GM19043 (cell line): Measurements from ENCODE around the gene P4HB.
"Not testable (repeated sequence)": the region's sequence is repeated elsewhere in the genome, so short reads cannot be mapped to it uniquely, and the experiment has no call there.

Experiments used
- ATAC-seq: cut with Tn5 transposase; IDR thresholded peaks from one replicate; pipeline ENCODE4 v1.9.1; 2021; ENCODE audit warnings: low read depth; ENCODE audit not compliant: unreplicated experiment

The P4HB gene

GRCh38 chr17:81849457-81849856 is 10.9 kb downstream of the P4HB start:
- no peak for ATAC-seq

- ATAC-seq: no peak
Measured at GRCh38 chr17:81846743-81847689, 13.3 kb downstream of the P4HB start.

DNA sequence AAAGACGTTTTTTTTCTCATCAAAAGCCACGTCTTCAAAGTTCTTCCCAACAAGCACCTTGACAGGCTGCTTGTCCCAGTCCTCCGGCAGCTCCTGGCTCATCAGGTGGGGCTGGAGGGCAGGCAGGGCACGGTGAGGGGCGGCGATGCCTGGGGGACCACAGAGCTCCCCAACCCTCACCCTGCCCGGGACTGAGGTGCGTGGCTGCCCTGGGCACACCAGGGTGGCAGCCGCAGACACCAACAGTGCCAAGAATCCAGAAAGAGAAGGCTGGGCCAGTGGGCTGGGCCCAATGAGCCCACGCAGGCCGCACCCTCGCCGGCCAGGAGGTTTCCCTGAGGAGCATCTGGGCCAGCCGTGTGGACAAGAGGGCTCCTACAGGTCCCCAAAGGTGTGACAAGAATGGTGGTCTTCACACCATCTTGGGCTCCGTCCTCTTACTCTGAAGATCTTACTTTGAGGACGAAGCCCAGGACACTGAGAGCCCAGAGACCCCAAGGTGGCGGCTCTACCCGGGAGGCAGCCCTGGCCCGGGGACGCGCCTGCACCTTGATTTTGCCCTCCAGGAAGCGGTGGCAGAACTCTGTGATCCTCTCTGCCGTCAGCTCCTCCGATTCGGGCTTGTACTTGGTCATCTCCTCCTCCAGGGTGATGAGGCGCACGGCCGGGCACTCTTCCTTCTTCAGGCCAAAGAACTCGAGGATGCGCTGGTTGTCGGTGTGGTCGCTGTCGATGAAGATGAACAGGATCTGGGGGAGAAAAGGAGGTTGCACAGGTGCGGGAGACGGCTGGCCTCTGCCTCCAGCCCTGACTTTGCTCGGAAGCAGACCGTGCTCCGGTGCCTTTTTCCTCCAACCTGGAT is 14.2 kb downstream of the P4HB start:
- ATAC-seq: no peak

- ATAC-seq: no peak
Measured at GRCh38 chr17:81845361-81845760, 15.0 kb downstream of the P4HB start.

GRCh38 chr17:81844887-81845286 is 15.4 kb downstream of the P4HB start:
- ATAC-seq: no peak

DNA sequence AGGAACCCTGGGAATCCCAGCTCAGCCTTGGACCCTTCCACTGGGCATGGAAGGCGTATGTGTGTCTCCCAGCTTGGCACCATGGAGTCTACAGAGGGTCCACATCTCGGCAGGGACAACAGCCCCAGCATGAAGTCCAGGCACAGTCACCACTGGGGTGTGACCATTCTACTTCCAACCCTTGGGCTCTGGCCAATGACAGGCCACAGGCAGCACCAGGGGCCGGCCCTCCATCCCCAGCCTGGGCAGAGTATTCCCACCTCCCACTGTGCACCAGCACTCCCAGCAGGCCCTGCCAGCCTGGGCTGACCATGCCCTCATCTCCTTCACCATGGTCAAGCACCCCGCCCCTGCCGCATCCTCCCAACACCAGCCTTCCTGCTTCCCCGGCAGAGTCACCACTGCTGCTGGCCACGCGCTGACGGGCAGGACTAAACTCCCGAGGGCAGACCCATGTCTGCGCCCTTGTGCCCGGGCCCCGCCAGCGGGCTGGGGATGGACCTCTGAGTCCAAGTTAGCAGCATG is 15.9 kb downstream of the P4HB start:
- no peak for ATAC-seq

- no peak for ATAC-seq
Measured at GRCh38 chr17:81843713-81844326, 16.5 kb downstream of the P4HB start.

DNA sequence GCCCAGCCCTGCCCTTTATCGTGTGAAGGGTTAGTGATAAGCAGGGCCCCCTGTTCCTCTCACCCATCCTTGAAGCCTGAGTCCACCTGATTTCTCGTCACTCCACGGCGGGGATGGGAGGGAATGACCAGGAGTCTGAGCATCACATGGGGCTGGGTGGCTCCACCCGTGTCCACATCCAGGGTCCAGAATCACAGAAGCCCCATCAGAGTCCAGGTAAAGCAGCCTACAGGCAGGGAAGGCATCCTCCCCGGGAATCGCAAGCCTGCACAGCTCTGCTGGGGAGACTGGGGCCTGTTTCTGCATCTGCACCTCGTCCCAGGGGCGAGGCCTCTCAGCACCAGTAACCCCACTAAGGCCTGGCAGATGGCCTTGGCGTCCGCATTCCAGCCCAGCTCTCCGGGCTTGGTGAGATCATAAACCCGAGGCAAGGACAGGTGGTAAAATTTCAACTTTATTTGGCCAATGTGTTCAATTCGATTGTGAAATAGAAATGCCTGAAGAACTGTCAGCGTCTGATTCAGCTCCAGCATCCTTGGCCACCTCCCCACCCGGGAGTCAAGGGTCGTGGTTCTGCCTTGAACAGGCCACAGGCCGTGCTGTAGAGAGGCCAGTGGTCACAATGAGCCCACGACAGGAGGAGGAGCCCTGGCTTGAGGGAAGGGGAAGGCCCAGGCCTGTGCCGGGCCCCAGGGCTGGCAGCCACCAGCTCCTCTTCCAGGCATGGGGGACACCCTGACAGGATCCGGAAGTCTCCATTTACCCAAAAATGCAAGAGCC is 17.4 kb downstream of the P4HB start:
- ATAC-seq: no peak

DNA sequence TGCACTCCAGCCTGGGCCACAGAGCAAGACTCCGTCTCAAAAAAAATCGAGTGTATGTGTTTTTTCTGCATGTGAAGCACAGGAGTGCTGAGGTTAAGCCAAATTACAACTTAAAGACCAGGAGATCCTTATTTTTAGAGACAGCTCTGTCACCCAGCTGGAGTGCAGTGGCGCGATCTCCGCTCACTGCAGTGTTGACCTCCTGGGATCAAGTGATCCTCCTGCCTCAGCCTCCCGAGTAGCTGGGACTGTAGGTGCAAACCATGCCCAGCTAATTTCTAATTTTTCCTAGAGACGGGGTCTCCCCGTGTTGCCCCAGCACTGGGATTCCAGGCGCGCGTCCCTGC is 18.0 kb downstream of the P4HB start:
- ATAC-seq: no peak

GRCh38 chr17:81841866-81842265 is 18.5 kb downstream of the P4HB start:
- no peak for ATAC-seq

- no peak for ATAC-seq
Measured at GRCh38 chr17:81840826-81841778, 19.2 kb downstream of the P4HB start.

- not testable (repeated sequence) for ATAC-seq
Measured at GRCh38 chr17:81840059-81840458, 20.3 kb downstream of the P4HB start.

- ATAC-seq: no peak
Measured at GRCh38 chr17:81839301-81839700, 21.0 kb downstream of the P4HB start.

- ATAC-seq: no peak
Measured at GRCh38 chr17:81838753-81839255, 21.5 kb downstream of the P4HB start.

- no peak for ATAC-seq
Measured at GRCh38 chr17:81837641-81838040, 22.7 kb downstream of the P4HB start.

DNA sequence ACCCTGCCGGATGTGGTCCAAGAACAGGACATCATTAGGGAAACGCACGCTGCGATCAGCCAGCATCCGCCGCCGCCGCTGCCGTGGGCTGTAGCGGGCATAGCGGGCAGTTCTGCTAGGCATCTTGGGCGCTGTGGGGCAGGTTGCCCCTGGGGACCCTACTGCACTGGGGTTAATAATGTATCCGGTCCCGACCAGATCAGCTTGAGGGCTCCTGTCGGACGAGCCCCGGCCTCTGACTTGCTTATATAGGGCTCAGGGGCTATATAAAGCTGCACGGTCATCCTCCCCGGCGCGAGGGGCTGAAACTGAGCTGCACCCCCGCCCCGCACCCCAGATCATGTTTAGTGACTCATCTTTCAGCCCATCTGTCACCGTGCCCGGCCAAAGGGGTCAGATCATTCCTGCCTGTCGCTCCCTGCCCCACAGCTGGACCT is 25.5 kb downstream of the P4HB start, which contains the start of gene PPP1R27:
PPP1R27 (minus strand) TSS at position 220 of the 437 bp plus-strand sequence; CDS start at position 123, 97 bp downstream.
- no peak for ATAC-seq

DNA sequence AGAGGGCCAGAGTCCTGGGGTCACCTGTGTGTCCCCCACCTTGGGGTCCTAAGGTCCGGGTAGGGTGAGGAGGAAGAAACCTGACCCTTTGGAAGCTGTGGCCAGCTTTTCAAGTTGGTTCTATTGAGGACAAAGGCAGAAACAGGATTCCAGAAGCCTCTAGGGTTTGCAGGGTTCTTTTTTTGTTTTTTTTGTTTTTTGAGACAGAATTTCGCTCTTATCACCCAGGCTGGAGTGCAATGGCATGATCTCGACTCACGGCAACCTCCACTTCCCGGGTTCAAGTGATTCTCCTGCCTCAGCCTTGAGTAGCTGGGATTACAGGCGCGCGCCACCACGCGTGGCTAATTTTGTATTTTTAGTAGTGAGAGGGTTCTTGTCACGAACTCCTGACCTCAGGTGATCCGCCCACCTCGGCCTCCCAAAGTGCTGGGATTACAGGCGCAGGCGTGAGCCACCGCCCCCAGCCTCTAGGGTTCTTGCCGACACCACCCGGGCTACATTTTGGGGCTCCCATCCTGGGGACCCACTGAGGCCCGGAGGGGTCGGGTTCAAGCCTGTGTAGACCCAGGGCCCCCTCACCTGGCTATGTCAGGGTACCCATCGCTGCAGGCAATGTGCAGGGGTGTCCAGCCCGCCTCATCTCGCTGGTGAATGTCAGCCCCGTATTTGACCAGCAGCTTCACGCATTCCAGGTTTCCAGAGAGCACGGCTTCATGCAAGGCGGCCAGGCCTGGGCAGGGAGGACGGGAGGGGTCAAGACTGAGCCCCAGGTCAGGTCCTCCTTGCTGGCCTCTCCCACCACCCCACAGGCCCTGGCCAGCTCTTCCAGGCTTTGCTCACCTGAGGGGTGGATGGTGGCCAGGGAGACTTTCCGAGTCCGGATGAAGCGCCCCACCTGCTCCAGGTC is 26.2 kb downstream of the P4HB start:
- ATAC-seq: no peak
